GM12891 (cell line): ENCODE data around the gene IL10. TPM values are rescaled to one million over a fixed set of nuclear protein-coding genes. Genes with fewer than 3 reads are reported as not detected.

Source experiments
- DNase-seq: peaks from one replicate; pipeline ENCODE4 v3.0.0; 2011; ENCODE audit warnings: low spot score; ENCODE audit not compliant: insufficient read length
- FAIRE-seq: peaks from 2 replicates; lab custom pipeline; 2011; peaks lifted over from hg19 to GRCh38; lab: Jason Lieb, UNC
- PAX5 ChIP-seq: IDR thresholded peaks from 2 replicates; pipeline ENCODE4 v1.6.1; 2011; ENCODE audit warnings: low read length, moderate library complexity, mild to moderate bottlenecking; ENCODE audit not compliant: insufficient read depth, severe bottlenecking
- POLR2A ChIP-seq: IDR thresholded peaks from 2 replicates; pipeline ENCODE4 v1.6.1; 2011; ENCODE audit warnings: low read depth, low read length, control low read depth
- POLR2AphosphoS5 ChIP-seq: IDR thresholded peaks from 2 replicates; pipeline ENCODE4 v1.6.1; 2011; ENCODE audit warnings: low read depth, low read length, control low read depth
- POU2F2 ChIP-seq: IDR thresholded peaks from 2 replicates; pipeline ENCODE4 v1.6.1; 2011; ENCODE audit warnings: low read depth, mild to moderate bottlenecking, control low read depth, low read length, moderate library complexity
- SPI1 ChIP-seq: IDR thresholded peaks from 2 replicates; pipeline ENCODE4 v1.6.1; 2011; ENCODE audit warnings: low read depth, low read length, control low read depth
- TAF1 ChIP-seq: IDR thresholded peaks from 2 replicates; pipeline ENCODE4 v1.6.1; 2011; ENCODE audit warnings: low read depth, low read length, control low read depth
- polyA plus RNA-seq: library from polyadenylated mRNA; unstranded; fragments of >200 nt; gene quantifications from one replicate; pipeline ENCODE4 v1.2.1, GENCODE V29; 2012; ENCODE audit warnings: low read depth, missing spikeins, inconsistent platforms; ENCODE audit not compliant: missing spikeins

IL10 gene
- polyA plus RNA-seq: 3.3 TPM

GRCh38 chr1:206772243-206772937 is at the start of gene IL10:
Gene IL10 (minus strand): TSS chr1:206772494. CDS start chr1:206772435, 59 bp downstream.
- TF ChIP-seq POLR2AphosphoS5 (0 out of 2 replicates have a peak, but pooled peaks have one; percentile 25), TAF1 (no peak), SPI1 (no peak), POU2F2 (no peak), PAX5 (no peak)
- FAIRE-seq: peak; percentile 73
- no peak for DNase-seq

GRCh38 chr1:206821493-206821892 is 49.2 kb upstream of the IL10 start:
- FAIRE-seq (no peak), DNase-seq (no peak)
- TF ChIP-seq POLR2AphosphoS5 (no peak), SPI1 (no peak), TAF1 (no peak), PAX5 (no peak), POU2F2 (no peak), POLR2A (no peak)

GRCh38 chr1:206816390-206817287 is 44.3 kb upstream of the IL10 start:
- DNase-seq: no peak
- TF ChIP-seq POLR2AphosphoS5 (no peak), POU2F2 (no peak), SPI1 (no peak), POLR2A (no peak), TAF1 (no peak), PAX5 (no peak)
- peak; percentile 80 for FAIRE-seq

- TF ChIP-seq POLR2AphosphoS5: no peak
- TF ChIP-seq PAX5: no peak
- no peak for TF ChIP-seq TAF1
- TF ChIP-seq SPI1: no peak
- no peak for TF ChIP-seq POLR2A
- TF ChIP-seq POU2F2: no peak
- DNase-seq (no peak), FAIRE-seq (no peak)
Observed at GRCh38 chr1:206814716-206815341, 42.5 kb upstream of the IL10 start.

GRCh38 chr1:206812471-206812870 is 40.2 kb upstream of the IL10 start:
- TF ChIP-seq SPI1 (no peak), PAX5 (no peak), POLR2A (no peak), TAF1 (no peak), POLR2AphosphoS5 (no peak), POU2F2 (no peak)
- FAIRE-seq (no peak), DNase-seq (no peak)

- DNase-seq (no peak), FAIRE-seq (peak; percentile 13)
- TF ChIP-seq TAF1: no peak
- no peak for TF ChIP-seq POLR2AphosphoS5
- no peak for TF ChIP-seq POLR2A
- TF ChIP-seq POU2F2: no peak
- TF ChIP-seq PAX5: no peak
- TF ChIP-seq SPI1: no peak
Observed at GRCh38 chr1:206809504-206810084, 37.3 kb upstream of the IL10 start.

GRCh38 chr1:206808615-206809014 is 36.3 kb upstream of the IL10 start:
- FAIRE-seq (peak; percentile 65), DNase-seq (no peak)
- no peak for TF ChIP-seq POLR2AphosphoS5

- no peak for TF ChIP-seq POLR2A
- TF ChIP-seq TAF1: no peak
- TF ChIP-seq SPI1: no peak
- no peak for TF ChIP-seq POU2F2
- TF ChIP-seq POLR2AphosphoS5: no peak
- no peak for TF ChIP-seq PAX5
- DNase-seq (no peak), FAIRE-seq (no peak)
Observed at GRCh38 chr1:206805357-206805756, 33.1 kb upstream of the IL10 start.

GRCh38 chr1:206804156-206804737 is 32.0 kb upstream of the IL10 start:
- FAIRE-seq (no peak), DNase-seq (no peak)
- TF ChIP-seq SPI1: no peak
- no peak for TF ChIP-seq POU2F2
- TF ChIP-seq POLR2A: no peak
- TF ChIP-seq TAF1: no peak
- no peak for TF ChIP-seq POLR2AphosphoS5
- no peak for TF ChIP-seq PAX5
